ENCODE data around the gene FBXL4. TPM values are rescaled to one million over a fixed set of nuclear protein-coding genes. Genes with fewer than 3 reads are reported as not detected.

Gene FBXL4
- total and polyA plus RNA-seq, 2 of the 8 experiments (the other 6 are each of a cell fraction or from before 2014, with no cell fraction given) = 6.9 to 13.8 TPM

DNA sequence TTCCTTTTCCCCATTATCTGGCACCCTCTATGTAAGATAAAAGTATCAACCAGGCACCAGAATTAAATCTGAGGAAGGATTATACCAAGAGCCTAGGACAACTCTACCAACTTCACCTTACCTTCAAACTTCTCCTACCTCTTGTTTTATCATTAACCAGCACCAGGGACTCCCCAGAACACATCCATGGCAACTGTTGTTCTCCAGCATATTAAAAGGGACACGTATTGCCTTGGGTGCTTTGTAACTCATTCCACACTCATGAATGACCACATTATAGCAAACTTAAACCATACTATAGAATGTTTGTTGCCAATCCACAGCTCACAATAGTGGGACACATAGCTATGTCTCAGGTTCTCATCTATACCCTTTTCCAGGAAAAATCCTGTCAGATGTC, 11.9 kb upstream of the FBXL4 start (continued):
- TF ChIP-seq, protein P1, sequence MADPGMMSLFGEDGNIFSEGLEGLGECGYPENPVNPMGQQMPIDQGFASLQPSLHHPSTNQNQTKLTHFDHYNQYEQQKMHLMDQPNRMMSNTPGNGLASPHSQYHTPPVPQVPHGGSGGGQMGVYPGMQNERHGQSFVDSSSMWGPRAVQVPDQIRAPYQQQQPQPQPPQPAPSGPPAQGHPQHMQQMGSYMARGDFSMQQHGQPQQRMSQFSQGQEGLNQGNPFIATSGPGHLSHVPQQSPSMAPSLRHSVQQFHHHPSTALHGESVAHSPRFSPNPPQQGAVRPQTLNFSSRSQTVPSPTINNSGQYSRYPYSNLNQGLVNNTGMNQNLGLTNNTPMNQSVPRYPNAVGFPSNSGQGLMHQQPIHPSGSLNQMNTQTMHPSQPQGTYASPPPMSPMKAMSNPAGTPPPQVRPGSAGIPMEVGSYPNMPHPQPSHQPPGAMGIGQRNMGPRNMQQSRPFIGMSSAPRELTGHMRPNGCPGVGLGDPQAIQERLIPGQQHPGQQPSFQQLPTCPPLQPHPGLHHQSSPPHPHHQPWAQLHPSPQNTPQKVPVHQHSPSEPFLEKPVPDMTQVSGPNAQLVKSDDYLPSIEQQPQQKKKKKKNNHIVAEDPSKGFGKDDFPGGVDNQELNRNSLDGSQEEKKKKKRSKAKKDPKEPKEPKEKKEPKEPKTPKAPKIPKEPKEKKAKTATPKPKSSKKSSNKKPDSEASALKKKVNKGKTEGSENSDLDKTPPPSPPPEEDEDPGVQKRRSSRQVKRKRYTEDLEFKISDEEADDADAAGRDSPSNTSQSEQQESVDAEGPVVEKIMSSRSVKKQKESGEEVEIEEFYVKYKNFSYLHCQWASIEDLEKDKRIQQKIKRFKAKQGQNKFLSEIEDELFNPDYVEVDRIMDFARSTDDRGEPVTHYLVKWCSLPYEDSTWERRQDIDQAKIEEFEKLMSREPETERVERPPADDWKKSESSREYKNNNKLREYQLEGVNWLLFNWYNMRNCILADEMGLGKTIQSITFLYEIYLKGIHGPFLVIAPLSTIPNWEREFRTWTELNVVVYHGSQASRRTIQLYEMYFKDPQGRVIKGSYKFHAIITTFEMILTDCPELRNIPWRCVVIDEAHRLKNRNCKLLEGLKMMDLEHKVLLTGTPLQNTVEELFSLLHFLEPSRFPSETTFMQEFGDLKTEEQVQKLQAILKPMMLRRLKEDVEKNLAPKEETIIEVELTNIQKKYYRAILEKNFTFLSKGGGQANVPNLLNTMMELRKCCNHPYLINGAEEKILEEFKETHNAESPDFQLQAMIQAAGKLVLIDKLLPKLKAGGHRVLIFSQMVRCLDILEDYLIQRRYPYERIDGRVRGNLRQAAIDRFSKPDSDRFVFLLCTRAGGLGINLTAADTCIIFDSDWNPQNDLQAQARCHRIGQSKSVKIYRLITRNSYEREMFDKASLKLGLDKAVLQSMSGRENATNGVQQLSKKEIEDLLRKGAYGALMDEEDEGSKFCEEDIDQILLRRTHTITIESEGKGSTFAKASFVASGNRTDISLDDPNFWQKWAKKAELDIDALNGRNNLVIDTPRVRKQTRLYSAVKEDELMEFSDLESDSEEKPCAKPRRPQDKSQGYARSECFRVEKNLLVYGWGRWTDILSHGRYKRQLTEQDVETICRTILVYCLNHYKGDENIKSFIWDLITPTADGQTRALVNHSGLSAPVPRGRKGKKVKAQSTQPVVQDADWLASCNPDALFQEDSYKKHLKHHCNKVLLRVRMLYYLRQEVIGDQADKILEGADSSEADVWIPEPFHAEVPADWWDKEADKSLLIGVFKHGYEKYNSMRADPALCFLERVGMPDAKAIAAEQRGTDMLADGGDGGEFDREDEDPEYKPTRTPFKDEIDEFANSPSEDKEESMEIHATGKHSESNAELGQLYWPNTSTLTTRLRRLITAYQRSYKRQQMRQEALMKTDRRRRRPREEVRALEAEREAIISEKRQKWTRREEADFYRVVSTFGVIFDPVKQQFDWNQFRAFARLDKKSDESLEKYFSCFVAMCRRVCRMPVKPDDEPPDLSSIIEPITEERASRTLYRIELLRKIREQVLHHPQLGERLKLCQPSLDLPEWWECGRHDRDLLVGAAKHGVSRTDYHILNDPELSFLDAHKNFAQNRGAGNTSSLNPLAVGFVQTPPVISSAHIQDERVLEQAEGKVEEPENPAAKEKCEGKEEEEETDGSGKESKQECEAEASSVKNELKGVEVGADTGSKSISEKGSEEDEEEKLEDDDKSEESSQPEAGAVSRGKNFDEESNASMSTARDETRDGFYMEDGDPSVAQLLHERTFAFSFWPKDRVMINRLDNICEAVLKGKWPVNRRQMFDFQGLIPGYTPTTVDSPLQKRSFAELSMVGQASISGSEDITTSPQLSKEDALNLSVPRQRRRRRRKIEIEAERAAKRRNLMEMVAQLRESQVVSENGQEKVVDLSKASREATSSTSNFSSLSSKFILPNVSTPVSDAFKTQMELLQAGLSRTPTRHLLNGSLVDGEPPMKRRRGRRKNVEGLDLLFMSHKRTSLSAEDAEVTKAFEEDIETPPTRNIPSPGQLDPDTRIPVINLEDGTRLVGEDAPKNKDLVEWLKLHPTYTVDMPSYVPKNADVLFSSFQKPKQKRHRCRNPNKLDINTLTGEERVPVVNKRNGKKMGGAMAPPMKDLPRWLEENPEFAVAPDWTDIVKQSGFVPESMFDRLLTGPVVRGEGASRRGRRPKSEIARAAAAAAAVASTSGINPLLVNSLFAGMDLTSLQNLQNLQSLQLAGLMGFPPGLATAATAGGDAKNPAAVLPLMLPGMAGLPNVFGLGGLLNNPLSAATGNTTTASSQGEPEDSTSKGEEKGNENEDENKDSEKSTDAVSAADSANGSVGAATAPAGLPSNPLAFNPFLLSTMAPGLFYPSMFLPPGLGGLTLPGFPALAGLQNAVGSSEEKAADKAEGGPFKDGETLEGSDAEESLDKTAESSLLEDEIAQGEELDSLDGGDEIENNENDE (IDR thresholded peaks at IDR 0.05; ENCODE audit: insufficient replicate concordance, low read length) = no peak
- TF ChIP-seq SUZ12 (IDR thresholded peaks at IDR 0.05; ENCODE audit: low read length) = no peak
- TF ChIP-seq POU5F1 (IDR thresholded peaks at IDR 0.05; ENCODE audit: low read depth, low read length) = no peak
- no peak for TF ChIP-seq CBX8 (IDR thresholded peaks at IDR 0.05; ENCODE audit: borderline replicate concordance, low read depth, low read length)
- TF ChIP-seq KDM5A (IDR thresholded peaks at IDR 0.05; ENCODE audit: low read length) = no peak
- TF ChIP-seq TEAD4 (IDR thresholded peaks at IDR 0.05; ENCODE audit: low read depth, low read length) = no peak
- no peak for TF ChIP-seq SIN3A (conservative IDR thresholded peaks at IDR 0.05 in 1 of 2, IDR thresholded peaks at IDR 0.05 in 1 of 2; ENCODE audit: low read depth in 1 of 2, low read length in 2 of 2)
- no peak for TF ChIP-seq GTF2F1 (IDR thresholded peaks at IDR 0.05; ENCODE audit: borderline replicate concordance, low read depth, low read length)
- no peak for TF ChIP-seq MAFK (IDR thresholded peaks at IDR 0.05; ENCODE audit: low read depth, low read length)
- no peak for TF ChIP-seq CTBP2 (IDR thresholded peaks at IDR 0.05; ENCODE audit: borderline replicate concordance, insufficient read depth, insufficient read length, low read length)
- TF ChIP-seq ASH2L (IDR thresholded peaks at IDR 0.05; ENCODE audit: low read length) = no peak
- TF ChIP-seq BCL11A (IDR thresholded peaks at IDR 0.05; ENCODE audit: low read depth in 2 of 2, low read length in 2 of 2) = no peak

Data from H1 (cell line).